SK-N-MC (cell line): Measurements from ENCODE around the gene KLHL36.

Source experiments
- EZH2 ChIP-seq: fragments of 200-600 bp; sonication (generic); IDR thresholded peaks from one replicate; pipeline ENCODE4 v1.6.1; 2017; ENCODE audit warnings: antibody characterized with exemption
- FOXP2 ChIP-seq: optimal IDR thresholded peaks from 2 replicates; pipeline ENCODE3; 2011; ENCODE audit warnings: mild to moderate bottlenecking, moderate library complexity; ENCODE audit not compliant: insufficient read depth; ENCODE audit errors: extremely low read length, control extremely low read depth
- POLR2AphosphoS5 ChIP-seq: IDR thresholded peaks from 2 replicates; pipeline ENCODE4 v1.6.1; 2012; ENCODE audit warnings: mild to moderate bottlenecking, low read depth, low read length, borderline replicate concordance

DNA sequence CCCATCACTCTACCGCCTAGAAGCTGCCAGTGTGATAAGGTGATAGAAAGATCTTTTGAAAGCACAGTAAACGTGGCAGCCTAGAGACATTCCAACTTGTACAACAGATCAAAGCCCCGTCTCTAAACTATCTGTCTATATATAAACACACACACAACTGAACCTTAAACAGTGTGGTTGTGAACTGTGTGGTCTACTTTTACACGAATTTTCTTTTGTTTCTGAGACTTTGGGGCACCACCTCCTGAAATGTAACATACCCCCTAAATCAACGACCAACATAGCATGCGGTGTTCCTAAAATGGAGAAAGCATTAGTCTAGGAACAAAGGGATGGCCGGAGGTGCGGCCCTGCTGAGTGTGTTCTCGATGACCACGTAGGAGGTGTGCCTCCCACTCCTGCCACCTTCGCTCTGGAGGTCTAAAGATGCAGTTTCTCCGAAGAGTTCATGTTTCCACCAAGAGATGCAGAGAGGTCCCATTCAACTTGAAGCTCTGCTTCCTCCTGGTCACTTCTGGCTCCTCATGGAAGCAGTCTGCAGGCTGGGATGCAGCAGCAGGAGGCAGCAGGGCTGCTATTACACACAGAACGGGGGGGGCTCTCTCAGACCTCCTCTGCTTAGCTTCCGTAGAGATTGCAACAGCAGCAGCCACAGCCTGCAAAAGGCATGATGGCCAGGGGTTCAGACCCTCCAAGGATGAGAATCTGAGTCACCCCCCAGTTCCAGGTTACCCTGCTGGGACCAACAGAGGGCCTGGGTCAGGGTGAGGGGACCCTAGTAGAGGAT lies 28.9 kb downstream of the KLHL36 start:
- no peak for TF ChIP-seq POLR2AphosphoS5
- no peak for TF ChIP-seq EZH2
- no peak for TF ChIP-seq FOXP2
